ENCODE data around the gene UBXN11. TPM values are rescaled to one million over a fixed set of nuclear protein-coding genes. Genes with fewer than 3 reads are reported as not detected.

Gene UBXN11
- total RNA-seq, 1 donor = 5.6 TPM

DNA sequence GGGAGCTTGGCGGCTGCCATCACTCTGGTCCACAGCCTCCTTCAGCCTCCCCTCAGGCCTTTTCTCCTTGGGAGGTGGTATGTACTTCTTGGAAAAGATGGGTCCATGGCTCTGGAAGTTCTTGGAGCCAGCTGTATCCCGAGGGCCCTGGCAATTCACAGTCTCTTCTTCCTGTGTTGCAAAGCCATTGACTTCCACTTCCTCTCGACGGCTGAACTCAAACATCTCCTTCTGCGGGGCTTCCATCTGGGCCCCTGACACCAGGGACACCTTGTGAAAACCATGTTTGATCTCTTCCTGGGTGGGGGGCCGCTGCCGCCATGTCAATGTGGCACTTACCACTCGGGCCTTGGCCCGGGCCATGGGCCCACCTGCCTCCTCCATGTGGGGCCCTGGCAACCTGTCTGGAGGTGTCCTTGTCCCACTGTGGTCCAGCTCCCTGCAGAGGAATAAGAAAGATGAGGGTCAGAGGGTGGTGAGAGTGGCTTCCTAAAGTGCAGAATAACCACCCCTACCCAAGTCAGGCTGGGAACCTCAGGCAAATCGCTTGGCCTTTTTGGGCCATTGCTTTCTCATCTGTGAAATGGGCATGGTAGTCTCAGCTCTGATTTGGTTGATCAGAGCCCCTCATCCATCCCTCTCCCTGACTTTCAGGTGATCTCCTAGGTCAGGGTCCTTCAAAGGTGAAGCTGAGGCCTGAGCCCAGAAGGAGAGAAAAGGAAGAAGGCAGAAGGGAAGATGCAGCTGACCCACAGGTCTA is 40.0 kb upstream of the UBXN11 start:
- no peak for DNase-seq (ENCODE audit: low read depth)
- no peak overlapping the region for H3K4me3 ChIP-seq (ENCODE audit: low read depth, low read length)
- TF ChIP-seq, protein P1, sequence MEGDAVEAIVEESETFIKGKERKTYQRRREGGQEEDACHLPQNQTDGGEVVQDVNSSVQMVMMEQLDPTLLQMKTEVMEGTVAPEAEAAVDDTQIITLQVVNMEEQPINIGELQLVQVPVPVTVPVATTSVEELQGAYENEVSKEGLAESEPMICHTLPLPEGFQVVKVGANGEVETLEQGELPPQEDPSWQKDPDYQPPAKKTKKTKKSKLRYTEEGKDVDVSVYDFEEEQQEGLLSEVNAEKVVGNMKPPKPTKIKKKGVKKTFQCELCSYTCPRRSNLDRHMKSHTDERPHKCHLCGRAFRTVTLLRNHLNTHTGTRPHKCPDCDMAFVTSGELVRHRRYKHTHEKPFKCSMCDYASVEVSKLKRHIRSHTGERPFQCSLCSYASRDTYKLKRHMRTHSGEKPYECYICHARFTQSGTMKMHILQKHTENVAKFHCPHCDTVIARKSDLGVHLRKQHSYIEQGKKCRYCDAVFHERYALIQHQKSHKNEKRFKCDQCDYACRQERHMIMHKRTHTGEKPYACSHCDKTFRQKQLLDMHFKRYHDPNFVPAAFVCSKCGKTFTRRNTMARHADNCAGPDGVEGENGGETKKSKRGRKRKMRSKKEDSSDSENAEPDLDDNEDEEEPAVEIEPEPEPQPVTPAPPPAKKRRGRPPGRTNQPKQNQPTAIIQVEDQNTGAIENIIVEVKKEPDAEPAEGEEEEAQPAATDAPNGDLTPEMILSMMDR (IDR thresholded peaks at IDR 0.05; ENCODE audit: insufficient read depth, low read depth, low read length) = no peak

DNA sequence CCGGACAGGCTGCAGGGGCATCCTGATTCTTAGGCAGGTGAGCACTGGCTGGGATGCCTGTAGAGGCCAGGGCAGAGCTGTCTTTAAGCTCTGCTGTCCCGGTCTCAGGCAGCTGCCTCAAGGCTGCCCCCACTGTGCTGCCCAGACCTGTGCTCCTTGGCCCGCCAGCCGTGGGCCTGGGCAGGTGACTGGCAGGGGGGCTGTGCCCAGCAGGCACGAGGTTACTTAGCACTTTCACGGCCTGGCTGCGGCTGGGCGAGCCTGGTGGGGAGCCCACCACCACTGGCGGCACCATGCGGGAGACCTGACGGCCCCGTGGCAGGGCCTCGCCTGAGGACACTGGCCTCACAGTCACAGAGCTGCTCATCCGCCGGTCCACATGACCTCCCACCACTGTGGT is 39.3 kb upstream of the UBXN11 start:
- DNase-seq (ENCODE audit: low read depth) = no peak
- H3K4me3 ChIP-seq (ENCODE audit: low read depth, low read length) = no peak overlapping the region
- TF ChIP-seq, protein P1 (IDR thresholded peaks at IDR 0.05; ENCODE audit: insufficient read depth, low read depth, low read length) = no peak

DNA sequence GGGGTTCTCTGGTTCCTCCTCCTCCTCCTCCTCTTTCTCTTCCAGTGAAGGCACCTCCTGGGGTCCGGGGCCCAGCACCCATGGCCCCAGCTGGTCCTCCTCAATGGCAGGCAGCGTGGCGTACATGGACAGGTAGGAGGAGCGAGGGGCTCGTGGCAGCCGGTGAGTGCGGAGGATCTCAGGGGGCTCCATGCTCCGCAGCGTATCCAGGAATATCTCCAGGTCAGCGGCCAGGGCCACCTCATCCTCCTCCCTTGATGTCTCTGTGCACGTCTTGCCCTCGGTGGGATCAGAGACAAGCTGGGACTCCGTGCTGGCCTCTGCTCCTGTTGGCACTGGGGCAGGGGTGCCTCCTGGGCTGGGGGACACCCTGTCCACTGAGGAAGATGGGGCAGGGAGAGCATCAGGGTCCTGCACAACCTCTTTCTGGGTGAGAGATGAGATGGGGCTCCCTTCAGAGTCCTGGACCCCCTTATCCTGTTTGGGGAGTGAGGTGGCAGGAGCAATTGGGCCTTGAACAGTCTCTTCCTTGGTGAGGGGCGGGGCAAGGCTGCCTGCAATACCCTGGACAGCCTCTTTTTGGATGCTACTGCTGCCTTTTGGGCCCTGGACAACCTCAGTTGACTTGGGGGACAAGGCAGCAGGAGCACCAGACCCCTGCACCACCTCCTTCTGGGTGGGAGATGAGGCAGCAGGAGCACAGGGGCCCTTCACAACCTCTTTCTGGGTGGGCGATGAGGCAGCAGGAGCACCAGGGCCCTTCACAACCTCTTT is 37.9 kb upstream of the UBXN11 start:
- H3K4me3 ChIP-seq (ENCODE audit: low read depth, low read length) = no peak overlapping the region
- no peak for DNase-seq (ENCODE audit: low read depth)
- TF ChIP-seq, protein P1 (IDR thresholded peaks at IDR 0.05; ENCODE audit: insufficient read depth, low read depth, low read length) = no peak

DNA sequence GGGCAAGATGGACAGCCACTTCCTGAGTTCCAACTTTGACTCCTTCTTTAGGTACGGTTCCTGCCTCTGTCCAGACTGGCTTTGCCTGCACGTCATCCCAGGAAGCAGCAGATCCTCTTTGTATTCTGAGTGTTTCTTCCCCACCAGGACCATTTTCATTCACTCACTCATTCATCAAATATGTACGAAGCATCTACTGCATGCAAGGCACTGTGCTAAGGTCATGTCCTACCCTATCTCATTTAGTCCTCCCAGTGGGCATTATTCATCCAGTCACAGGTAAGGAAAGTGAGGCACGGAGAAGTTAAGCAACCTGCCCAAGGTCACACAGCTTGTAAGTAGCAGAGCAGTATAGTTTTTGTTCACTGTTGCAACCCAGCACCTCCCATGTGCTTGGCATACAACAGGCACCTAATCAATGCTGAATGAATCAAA is 33.6 kb upstream of the UBXN11 start:
- TF ChIP-seq, protein P1 (IDR thresholded peaks at IDR 0.05; ENCODE audit: insufficient read depth, low read depth, low read length) = no peak
- no peak for DNase-seq (ENCODE audit: low read depth)
- H3K4me3 ChIP-seq (ENCODE audit: low read depth, low read length) = no peak overlapping the region

DNA sequence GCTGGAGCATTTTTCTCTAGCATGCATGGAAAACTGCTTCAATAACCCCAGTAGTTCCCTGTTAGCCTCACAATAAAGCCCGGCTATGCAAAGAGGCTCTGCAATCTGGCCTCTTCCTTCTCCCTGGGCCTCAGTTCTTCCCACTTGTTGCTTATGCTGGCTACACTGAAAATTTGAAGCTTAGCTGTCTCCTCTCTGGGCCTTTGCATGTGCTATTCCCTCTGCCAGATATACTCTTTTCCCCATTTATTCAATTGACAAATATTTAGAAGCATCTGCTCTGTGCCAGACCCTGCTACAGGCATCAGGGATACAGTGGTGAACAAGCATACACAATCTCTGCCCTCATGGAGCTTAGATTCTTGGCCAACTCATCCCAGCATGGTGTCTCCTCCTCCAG is 32.2 kb upstream of the UBXN11 start:
- no peak overlapping the region for H3K4me3 ChIP-seq (ENCODE audit: low read depth, low read length)
- no peak for DNase-seq (ENCODE audit: low read depth)
- TF ChIP-seq, protein P1 (IDR thresholded peaks at IDR 0.05; ENCODE audit: insufficient read depth, low read depth, low read length) = no peak

DNA sequence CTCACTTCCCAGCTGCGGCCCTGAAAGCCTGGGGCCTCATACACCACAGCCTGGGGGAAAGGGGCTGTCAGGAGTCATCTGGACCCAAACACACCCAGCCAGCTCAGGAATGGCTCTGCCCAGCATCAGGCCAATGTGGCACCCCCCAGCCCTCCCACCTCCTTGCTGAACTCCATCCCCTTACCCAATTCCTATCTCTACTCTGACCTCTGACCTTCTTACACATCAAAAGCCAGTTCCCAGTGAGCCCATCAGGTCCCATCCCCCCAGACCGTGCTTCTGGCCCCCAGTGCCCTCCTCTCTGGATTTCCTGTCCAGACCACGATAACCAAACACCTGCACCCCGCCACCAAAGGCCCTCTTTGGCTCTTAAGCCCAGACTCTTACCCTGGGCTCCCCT is 31.2 kb upstream of the UBXN11 start:
- DNase-seq (ENCODE audit: low read depth) = no peak
- no peak overlapping the region for H3K4me3 ChIP-seq (ENCODE audit: low read depth, low read length)
- TF ChIP-seq, protein P1 (IDR thresholded peaks at IDR 0.05; ENCODE audit: insufficient read depth, low read depth, low read length) = no peak
